GM21717 (cell line): ENCODE data around the gene SLC52A3.
"Not testable (repeated sequence)": the region's sequence is repeated elsewhere in the genome, so short reads cannot be mapped to it uniquely, and the experiment has no call there.

Experiments
- ATAC-seq: cut with Tn5 transposase; IDR thresholded peaks from one replicate; pipeline ENCODE4 v1.9.1; 2021; ENCODE audit warnings: mild to moderate bottlenecking, moderate library complexity; ENCODE audit not compliant: unreplicated experiment

The SLC52A3 gene

DNA sequence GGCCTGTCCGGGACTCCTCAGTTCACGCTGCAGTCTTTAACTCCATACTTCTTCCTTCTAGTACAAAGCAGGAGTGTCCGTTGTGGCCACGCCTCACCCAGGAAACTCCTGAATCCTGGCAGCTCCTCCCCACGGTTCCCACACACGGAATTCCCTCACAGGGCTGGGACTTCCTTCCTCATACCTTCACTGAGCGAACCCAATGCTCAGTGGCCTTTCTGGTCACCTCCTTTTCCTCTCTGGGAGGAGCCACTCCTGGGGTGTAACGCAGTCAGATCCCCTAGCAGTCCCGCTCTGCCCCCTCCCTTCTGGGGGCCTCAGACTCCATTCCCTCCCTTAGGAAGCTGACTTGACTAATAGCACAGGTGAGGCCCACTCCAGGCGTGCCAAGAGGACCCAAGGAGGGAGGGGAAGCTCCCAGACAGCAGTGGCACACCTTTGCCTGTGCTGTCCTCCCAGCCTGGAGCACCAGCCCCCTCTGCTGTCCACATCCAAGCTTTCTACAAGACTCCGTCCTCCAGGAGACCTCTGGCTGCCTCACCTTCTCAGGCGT lies at the start of gene SLC52A3:
Gene SLC52A3 (minus strand): TSS at position 75 of the 553 bp plus-strand sequence. CDS start 2,726 bp downstream, outside the sequence.
- no peak for ATAC-seq

DNA sequence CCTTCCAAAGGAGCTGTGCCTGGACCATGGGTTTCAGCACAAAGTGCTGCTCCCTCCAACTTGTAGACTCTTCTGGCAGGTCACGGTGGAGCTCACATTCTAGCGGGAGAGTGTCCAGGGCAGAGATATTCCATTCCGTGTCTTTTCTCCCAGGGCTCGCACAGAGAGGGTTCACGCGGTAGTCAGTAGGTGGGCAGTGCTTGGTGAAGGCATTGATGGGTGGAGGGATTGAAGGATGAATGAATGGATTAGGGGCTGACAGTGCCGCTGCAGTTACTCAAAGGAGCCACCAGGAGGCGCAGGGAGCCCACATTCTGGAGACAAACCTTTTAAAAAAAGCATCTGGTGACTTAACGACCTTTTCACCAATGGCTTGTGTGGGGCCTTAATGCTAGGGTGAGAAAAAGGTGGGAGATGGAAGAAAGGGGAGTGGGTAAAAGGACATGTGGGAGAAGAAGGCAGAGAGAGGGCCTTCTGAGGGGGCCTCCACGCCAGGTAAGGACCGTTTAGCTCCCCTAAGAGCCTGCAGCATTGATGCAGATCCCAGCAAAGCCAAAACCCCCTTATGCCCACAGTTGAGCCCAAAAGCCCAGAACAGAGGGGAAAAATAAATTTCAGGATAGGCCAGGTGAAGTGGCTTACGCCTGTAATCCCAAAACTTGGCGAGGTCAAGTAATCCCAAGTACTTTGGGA lies 47.8 kb upstream of the SLC52A3 start:
- ATAC-seq: no peak

DNA sequence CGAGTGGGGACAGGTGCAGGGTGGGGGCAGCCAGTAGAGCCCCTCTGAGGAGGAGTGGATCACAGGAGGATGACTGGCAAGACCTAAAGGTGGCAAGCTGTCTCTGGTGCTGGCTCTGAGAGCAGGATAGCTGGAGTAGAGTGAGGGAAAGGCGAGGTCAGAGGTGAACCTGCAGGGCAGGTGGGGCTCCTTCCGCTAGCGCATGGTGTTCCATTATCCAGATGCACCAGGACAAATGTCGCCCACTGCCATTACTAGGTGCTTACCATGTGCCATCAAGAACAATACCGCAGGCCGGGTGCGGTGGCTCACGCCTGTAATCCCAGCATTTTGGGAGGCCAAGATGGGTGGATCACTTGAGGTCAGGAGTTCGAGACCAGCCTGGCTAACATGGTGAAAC lies 46.9 kb upstream of the SLC52A3 start:
- ATAC-seq: no peak

DNA sequence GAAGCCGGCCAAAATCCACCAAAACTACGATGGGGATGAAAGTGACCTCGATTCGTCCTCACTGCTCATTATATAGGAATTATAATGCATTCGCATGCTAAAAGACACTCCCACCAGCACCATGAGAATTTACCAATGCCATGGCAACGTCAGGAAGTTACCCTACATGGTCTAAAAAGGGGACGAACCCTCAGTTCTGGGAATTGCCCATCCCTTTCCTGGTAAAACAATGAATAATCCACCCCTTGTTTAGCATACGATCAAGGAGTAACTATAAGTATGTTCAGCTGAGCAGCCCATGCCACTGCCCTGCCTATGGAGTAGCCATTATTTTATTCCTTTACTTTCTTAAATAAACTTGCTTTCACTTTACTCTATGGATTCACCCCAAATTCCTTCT lies 45.1 kb upstream of the SLC52A3 start:
- no peak for ATAC-seq

DNA sequence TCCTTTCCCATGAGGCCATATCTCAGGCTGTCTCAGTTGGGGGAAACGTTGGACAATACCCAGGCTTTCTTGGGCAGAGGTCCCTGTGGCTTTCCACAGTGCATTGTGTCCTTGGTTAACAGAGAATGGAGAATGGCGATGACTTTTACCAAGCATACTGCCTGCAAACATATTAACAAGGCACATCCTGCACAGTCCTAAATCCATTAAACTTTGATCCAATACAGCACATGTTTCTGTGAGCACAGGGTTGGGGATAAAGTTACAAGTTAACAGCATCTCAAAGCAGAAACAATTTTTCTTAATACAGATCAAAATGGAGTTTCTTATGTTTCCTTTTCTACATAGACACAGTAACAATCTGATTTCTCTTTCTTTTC lies 44.1 kb upstream of the SLC52A3 start:
- ATAC-seq: not testable (repeated sequence)

DNA sequence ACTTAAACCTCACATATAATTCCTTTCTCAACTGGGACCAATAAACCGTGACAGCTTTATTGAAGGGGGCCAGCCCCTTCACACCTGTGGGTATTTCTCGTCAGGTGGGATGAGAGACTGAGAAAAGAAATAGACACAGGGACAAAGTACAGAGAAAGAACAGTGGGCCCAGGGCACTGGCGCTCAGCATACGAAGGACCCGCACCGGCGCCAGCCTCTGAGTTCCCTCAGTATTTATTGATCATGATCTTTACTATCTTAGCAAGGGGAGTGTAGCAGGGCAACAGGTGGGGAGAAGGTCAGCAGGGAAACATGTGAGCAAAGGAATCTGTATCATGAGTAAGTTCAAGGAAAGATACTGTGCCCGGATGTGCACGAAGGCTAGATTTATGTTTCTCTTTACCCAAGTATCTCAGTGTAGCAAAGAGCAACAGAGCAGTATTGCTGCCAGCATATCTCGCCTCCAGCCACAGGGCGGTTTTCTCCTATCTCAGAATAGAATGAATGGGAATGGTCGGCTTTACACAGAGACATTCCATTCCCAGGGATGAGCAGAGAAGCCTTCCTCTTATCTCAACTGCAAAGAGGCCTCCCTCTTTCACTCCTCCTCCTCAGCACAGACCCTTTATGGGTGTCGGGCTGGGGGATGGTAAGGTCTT lies 43.6 kb upstream of the SLC52A3 start:
- not testable (repeated sequence) for ATAC-seq

DNA sequence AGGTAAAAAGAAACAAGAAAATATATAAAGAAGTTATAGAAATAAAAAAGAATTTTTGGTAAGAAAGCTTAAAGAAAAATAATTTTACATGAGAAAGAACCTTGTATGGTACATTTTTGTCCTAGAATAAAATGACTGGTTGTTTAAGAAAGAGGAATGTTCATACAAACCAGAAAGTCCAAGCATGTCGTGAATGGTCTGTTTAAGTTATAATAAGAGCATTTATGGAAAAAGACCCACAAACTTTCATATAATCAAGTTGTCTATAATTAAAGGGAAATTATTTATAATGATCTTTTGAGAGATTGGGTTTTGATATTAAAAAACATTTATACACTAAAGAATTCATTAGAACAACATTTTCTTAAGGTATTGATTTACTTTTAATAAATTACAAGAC lies 37.4 kb upstream of the SLC52A3 start:
- ATAC-seq: no peak

DNA sequence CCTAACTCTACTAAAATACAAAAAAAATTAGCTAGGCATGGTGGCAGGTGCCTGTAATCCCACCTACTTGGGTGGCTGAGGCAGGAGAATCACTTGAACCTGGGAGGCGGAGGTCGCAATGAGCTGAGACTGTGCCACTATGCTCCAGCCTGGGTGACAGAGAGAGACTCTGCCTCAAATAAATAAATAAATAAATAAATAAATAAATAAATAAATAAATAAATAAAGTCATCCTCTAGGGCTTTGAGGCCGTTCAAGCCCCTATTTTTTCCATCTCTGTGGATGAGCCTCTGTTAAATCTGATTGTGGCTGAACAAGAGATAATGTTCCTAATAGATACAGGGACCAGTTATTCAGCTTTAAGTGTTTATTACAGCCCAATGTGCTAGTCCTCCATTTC lies 33.4 kb upstream of the SLC52A3 start:
- ATAC-seq: no peak

DNA sequence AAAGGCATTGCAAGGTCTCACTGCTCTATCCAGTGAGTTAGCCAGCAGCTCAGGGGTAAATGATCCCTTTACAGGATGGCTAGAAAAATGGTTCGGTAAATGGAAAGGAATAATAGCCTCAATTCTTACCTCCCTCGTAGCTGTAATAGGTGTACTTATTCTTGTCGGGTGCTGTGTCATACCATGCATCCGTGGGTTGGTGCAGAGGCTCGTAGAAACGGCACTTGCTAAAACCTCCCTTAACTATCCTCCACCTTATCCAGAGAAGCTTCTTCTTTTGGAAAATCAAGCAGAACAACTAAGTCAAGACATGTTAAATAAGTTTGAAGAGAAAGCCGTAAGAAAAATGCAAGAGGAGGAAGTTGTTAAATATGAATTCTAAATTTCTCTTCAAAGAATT lies 31.7 kb upstream of the SLC52A3 start:
- not testable (repeated sequence) for ATAC-seq

DNA sequence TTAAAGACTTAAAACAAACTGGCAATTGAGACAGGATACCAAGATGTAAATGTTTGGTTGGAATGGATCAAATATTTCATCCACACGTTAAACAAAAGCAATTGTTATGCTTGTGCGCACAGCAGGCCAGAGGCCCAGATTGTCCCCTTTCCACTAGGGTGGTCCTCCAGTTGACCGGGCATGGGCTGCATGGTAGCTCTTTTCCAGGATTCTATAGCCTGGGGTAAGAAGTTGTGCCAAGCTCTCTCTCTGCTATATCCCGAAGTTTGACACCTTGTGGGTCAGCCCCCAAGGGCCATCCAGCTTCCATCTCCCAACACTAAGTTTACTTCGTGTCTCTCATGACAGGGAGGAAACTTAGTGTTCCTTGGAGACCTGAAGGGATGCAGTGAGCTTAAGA lies 30.4 kb upstream of the SLC52A3 start:
- not testable (repeated sequence) for ATAC-seq

DNA sequence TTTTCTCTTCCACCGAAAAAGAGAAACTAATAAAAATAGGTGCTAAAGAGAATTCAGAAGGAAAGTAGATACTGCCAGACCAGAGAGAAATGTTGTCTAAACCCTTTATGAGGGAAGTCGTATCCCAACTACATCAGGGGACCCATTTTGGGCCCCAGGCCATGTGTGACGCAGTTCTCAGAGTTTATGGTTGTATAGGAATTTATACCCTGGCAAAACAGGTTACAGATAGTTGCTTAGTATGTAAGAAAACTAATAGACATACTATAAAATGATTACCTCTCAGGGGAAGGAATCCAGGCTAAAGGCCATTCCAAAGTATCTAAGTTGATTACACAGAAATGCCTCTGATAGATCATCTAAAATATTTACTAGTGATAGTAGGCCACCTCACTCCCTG lies 28.6 kb upstream of the SLC52A3 start:
- no peak for ATAC-seq

DNA sequence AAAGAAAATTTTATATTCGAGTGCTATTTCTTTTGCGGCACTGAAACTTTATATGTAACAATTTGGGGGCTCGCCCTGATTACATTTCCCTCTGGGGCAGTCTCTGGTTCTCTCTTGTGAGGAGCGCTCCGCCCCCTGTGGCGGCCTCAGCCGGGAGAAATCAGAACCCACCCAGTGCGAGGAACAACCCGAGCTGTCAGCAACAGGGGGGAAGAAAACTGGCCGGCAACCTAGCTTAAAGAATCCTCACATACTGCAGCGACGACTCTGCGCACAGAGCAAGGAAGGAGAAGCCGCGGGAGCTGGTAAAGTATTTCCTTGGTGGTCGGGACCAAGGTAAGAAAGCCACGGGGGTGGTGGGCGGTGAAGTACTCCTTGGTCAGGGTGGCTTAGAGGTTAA lies 23.9 kb upstream of the SLC52A3 start:
- no peak for ATAC-seq

DNA sequence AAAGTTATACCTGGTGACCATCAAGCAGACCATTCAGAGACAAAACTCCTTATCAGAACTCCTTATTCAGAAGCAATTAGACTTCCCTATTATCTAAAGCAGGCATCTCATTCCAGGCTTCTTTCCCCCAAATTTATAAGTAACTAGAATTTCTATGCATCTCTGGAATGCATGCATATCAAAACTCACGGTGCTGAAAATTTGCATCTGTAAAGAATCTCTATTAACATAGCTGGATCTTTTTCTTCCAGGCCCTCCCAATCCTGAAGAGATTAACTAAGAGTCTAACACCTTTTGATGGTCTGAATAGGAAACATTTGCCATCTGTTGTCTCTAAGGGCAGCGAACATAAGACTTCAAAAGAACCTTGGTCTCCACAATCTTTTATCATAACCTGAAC lies 22.8 kb upstream of the SLC52A3 start:
- no peak for ATAC-seq

DNA sequence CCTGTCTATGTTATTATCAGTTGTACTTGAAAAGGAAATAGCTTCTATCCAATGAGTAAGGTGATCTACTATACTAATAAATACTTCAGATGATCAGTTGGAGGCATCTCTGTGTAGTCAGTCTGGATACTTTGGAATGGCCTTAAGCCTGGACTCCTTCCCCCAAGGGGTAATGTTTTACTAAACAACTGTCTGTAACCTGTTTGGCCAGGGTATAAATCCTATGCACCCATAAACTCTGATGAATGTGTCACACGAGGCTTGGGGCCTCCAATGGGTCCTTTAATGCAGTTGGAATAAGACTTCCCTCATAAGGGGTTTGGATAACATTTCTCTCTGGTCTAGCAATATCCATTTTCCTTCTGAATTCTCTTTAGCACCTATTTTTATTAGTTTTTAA lies 19.5 kb upstream of the SLC52A3 start:
- ATAC-seq: no peak

DNA sequence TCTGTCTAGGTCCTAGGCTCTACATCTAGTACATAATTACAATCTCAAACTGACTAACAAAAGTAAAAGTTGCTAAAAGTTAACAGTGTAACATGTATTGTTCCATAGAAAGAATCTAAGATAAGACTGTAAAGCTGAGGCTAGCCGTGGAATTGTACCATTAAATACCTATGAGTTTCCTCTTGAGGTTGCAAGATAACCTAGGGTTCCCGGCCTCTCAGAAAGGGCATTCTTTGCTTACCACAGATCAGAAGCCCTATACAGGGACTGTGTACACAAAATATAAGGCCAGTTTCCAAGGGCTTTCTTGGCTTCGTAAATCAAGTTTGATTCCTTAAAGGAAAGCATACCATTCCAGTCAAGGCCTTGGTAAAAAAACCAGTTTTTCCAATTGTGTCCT lies 11.5 kb upstream of the SLC52A3 start:
- no peak for ATAC-seq

DNA sequence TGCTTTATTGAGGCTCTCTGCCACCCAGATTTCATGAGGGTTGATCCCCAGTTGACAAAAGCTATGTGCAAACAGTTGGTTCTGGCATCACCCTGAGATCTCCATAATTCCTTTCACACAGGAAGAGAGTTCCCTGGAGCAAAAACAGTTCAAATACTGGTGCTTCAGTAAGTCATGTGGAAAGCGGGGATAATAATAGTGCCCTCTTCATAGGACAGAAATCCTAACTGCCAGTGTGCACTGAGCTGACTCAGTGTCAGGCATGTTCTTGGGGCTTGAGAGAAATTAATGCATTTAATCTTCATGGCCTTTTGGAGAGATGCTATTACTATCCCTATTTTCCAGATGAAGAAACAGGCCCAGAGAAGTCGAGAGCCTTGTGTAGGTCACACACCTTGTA lies 7.9 kb upstream of the SLC52A3 start:
- ATAC-seq: no peak

DNA sequence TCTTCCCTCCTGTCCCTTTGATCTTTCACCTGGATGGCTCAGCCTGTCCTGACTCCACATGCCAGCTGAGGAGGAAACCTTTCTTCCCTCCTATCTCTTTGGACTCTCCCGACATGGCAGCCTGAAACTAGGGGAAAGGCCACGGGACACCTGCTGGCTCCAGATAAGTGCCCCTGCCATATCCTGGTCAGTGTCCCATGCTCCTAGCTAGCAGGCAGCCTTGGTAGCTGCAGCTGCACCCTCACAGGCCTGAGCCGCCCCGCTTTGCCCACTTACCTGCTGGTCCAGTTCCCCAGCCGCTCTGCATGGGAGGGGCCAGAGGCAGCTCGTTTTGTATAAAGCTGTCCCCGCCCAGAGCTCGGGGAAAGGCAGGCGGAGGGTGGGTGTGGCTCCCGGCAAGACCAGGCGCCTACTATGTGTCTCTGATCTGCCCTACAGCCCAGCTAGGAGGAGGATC lies 7.4 kb upstream of the SLC52A3 start:
- ATAC-seq: no peak

DNA sequence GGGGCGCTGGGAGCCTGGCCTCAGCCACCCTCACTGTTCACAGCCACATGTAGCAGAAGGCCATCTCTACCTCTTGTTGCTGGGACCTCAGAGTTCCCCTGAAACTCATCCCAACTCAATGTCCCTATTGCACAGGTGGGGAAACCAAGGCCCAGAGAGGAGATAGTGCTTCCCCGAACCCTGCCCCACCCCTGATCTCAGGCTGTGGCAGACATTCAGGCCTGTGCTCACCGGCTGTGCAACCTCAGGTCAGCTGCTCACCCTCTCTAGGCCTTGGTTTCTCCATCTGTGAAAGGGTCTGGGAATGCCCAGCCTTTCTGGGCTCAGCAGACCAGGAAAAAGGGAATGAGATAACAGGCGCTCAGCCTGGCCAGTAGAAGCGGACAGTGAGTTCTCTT lies 6.4 kb upstream of the SLC52A3 start:
- no peak for ATAC-seq

DNA sequence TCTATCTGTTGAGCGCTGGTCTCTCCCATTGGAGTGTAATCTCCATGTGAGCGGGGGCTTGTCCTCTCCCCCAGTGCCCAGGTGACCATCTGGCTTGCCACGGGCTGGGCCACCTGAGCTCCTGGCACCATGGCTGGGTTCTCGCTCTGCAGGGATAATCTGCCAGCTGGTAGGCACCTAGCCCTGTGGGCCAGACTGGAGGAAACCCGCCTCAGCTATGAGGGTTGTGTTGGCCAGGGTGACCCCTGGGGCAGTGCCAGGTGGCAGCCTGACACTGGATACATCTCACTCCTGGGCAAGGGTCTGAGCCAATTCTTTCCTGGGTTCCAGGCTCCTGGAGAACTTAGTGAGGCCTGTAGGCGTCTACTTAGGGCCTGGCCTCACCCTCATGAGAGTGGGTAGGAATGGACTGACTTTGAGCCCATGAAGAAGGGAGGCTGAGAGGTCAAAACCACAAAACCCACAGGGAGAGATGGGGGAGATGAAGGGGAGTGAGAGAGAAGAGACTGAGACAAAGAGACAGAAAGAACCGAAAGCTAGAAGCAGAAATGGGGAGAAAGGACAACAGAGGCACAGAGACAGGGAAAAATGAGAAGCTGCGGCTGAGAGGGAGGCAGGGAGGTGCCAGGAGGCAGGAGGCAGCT lies 5.8 kb upstream of the SLC52A3 start:
- no peak for ATAC-seq

DNA sequence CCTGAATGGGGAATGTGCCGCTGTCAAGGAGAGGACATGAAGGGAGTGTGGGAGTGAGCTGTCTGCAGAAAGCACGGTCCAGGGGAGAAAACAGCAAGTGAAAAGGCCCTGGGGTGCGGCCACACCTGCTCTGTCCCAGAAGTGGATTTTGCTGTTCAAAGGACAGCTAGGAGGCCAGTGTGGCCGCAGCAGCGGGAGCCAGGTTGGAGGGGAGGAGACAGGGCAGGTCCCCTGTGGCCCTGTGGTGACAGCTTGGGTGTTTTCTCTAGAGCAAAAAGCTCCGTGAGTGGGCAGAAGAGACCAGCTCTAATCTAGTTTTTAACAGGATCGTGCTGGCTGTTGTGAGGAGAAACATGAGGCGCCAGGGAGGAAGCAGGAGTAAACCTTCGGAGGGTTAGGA lies 4.5 kb upstream of the SLC52A3 start:
- ATAC-seq: no peak

DNA sequence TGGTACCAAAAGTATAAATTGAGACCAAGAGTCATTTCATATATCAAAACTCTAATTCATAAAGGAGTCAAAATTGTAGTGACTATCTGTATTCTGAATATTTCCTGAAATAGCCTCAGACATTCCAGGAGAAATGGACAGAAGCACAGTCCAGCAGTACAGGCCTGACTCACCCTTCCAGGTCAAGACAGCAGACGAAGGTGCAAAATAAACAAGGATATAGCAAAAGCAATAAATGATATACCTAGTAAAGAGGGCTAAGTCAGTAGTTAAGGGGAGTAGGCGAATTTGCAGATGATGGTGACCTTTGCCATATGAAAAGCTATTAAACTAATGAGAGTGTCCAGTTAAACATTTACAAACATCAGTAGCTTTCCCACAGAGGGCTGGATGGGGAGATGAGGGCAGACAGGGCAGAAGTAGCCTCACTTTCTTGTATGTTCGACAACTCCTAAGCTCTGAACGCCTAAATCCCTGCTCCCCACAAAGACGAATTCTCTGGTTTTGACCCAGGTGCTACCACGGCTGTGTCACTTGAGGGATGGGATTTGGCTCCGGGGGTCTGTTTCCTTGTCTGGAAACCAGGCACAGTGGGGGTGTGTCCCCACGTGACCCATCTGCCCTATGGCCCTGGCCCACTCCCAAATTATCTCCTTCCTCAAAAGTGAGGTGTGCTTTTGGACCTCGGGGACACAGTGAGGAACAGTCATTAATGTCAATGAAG lies 3.6 kb upstream of the SLC52A3 start:
- no peak for ATAC-seq
